ENCODE results near the gene ELL. TPM values are rescaled to one million over a fixed set of nuclear protein-coding genes. Genes with fewer than 3 reads are reported as not detected.

Gene ELL
- total RNA-seq, 1 donor = 19.9 TPM

DNA sequence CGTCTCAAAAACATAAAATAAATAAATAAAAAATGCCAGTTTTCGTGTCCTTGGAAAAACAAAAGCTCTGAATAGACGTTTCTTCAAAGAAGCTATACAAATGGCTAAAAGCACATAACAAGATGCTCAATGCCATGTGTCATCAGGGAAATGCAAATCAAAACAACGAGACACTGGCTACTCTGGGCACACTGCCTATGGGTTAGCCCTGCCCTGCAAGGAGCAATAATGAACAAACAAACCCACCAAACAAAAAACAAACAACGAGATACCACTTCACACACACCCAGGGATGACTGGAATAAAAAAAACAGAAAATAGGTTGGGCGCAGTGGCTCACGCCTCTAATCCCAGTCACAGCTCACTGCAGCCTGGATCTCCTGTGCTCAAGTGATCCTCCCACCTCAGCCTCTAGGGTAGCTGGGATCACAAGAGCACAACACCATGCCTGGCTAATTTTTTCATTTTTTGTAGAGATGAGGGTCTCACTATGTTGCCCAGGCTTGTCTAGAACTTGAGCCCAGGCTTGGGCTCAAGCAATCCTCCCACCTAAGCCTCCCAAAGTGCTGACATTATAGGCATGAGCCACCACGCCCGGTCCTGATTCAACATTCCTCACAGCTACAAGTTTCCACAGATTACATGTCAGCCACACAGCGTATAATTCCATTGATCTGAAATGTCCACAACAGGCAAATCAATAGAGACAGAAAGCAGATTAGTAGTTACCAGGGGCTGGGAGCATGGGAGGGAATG is 68.4 kb downstream of the ELL start:
- H3K4me3 ChIP-seq (ENCODE audit: low read depth, low read length) = no peak overlapping the region
- TF ChIP-seq, protein P1, sequence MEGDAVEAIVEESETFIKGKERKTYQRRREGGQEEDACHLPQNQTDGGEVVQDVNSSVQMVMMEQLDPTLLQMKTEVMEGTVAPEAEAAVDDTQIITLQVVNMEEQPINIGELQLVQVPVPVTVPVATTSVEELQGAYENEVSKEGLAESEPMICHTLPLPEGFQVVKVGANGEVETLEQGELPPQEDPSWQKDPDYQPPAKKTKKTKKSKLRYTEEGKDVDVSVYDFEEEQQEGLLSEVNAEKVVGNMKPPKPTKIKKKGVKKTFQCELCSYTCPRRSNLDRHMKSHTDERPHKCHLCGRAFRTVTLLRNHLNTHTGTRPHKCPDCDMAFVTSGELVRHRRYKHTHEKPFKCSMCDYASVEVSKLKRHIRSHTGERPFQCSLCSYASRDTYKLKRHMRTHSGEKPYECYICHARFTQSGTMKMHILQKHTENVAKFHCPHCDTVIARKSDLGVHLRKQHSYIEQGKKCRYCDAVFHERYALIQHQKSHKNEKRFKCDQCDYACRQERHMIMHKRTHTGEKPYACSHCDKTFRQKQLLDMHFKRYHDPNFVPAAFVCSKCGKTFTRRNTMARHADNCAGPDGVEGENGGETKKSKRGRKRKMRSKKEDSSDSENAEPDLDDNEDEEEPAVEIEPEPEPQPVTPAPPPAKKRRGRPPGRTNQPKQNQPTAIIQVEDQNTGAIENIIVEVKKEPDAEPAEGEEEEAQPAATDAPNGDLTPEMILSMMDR (IDR thresholded peaks at IDR 0.05; ENCODE audit: insufficient read depth, low read depth, low read length) = no peak
- peak; percentile 53 for DNase-seq (ENCODE audit: low read depth)

DNA sequence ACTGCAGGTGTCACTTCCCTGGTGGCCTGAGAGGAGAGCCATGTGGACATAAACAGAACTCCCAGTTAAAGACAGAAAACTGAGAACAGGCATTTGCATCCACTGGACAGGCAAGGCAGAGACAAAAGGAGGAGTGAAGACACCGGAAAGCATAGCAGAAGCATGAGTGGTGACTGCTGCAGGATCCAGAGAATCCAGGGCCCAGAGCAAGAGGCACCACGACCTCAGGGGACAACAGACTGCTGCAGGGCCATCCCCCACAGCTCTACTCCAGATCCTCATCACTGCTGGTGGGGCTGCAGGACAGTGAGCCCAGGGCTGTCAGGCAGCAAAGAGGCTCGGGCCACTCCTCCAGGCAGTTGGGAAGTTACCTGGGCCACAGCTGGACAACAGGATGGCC is 69.5 kb downstream of the ELL start:
- H3K4me3 ChIP-seq (ENCODE audit: low read depth, low read length) = no peak overlapping the region
- DNase-seq (ENCODE audit: low read depth) = no peak
- TF ChIP-seq, protein P1 (IDR thresholded peaks at IDR 0.05; ENCODE audit: insufficient read depth, low read depth, low read length) = no peak

DNA sequence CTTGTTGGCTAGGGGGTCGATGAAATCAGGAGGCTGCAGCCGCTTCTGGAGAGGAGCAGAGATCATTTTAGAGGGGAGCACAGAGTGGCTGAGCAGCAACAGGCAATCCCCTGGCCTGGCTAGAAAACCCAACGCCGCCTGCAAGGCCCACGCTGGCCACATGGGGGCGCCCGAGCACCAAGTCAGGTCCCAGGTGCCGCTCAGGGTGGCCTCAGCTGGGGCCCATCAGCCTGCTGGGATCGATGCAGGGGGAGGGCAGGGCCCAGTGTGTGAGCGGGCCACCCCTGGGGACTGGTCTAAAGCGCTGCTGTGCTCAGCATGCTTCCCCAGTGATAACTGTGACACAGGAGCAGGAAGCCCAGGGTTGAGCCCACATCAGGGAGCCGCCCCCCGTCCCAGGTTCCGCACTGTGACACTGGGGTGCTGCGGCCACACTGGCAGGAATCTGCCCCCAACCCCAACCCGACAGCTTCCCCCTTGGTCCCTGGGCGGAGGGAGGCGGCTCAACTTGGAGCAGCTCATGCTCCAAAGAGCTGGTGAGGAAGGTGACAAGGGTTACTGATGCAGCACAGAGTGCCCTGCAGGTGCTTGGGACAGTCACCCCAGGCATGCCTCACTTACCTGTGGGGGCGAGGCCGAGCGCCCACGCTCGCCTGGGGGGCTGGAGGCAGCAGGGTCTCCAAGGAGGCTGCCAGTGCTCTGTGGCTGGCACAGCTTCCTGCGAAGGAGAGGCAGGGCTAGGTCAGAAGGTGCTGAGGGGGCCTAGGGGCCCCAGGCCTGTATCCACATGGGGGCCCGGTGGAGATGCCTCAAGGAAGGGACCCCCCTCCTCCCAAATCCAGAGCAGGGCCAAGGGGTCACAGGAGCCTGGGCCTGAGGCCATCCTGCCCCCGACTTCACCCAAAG is 70.7 kb downstream of the ELL start:
- H3K4me3 ChIP-seq (ENCODE audit: low read depth, low read length) = no peak overlapping the region
- peak; percentile 80 for DNase-seq (ENCODE audit: low read depth)
- TF ChIP-seq, protein P1 (IDR thresholded peaks at IDR 0.05; ENCODE audit: insufficient read depth, low read depth, low read length) = peak; percentile 97

DNA sequence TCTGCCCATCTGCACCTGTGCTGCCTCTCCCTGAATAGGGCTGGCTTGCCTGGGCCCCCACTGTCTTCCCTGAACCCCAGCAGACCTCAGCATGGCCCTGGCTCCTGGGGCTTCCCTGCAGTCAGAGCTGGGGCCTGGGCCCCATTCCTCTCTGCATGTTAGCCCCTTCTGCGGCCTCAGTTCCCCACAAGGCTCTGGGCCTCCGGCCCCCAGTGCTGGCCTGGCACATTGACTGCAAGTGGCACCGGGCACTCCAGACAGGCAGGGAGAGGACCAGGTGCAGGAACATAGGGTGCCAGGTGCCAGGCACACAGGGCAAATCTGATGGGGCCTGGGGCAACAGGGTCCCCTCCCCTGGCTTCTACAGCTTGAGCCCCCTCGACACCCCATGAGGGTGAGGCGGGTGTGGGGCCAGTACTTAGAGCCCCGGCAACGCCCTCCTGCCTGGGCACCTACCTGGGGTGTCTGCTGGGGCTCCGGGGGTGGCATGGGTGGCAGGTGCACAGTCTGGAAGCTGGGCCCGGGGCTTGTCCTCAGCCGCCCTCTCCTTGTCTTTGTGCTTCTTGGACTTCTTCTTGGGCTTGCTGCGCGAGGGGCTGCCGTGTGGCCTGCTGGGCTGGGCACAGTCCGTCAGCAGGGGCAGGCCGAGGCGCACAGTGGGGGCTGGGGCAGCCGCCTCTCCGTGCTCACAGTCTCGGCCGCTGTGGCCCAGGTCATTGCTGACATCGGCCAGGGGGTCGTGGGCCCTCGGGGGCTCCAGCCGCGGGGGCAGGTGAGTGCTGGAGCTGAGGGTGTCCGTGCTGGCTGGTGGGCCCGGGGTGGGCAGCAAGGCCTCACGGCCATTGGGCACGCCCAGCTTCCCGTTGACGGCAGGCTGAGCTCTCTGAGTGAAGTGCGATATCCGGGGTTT is 71.6 kb downstream of the ELL start:
- no peak for DNase-seq (ENCODE audit: low read depth)
- TF ChIP-seq, protein P1 (IDR thresholded peaks at IDR 0.05; ENCODE audit: insufficient read depth, low read depth, low read length) = no peak
- H3K4me3 ChIP-seq (ENCODE audit: low read depth, low read length) = no peak overlapping the region

DNA sequence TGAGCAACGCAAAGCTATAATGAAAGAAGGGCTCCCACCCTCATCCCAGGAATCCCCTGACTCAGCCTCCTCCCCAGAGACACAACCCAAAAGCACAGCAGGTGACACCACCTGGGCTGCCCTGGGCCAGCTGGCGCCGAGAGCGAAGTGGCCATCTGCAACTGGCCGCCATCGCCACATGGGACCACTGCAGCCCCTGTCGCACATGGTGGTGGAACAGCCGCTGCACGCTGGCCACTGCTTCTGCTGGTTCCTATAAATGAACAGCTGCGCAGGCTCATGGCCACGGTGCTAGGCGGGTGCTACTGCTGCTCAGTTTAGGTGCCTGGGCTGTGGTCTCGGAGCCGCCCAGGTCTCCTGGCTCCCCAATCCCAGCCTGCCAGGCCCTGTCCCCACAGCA is 72.3 kb downstream of the ELL start:
- DNase-seq (ENCODE audit: low read depth) = no peak
- TF ChIP-seq, protein P1 (IDR thresholded peaks at IDR 0.05; ENCODE audit: insufficient read depth, low read depth, low read length) = no peak
- no peak overlapping the region for H3K4me3 ChIP-seq (ENCODE audit: low read depth, low read length)

DNA sequence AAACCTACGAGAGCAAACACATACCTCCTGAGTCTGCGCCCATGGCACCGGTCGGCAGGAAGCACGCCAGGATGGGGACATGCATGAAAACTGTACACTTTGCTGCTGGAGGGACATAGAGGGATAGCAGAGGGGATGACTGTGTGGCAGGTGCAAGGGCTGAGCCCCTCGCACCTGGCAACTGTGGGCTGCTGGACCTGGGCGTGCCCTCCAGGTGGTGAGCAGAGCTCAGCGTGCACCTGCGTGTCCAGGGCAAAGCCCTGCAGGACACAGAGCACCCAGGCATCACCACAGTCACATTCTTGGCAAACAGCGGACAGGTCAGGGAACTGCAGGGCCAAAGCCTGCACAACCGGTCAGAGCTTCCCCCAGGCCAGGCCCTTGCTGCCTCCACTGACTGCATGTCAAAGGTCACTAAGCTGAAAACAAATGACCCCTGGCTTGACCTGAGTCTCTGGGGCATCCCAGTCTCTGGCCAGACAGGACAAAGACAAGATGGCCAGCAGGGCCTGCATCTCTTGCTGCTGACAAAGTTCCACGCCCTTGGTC is 75.0 kb downstream of the ELL start:
- no peak for DNase-seq (ENCODE audit: low read depth)
- no peak overlapping the region for H3K4me3 ChIP-seq (ENCODE audit: low read depth, low read length)
- TF ChIP-seq, protein P1 (IDR thresholded peaks at IDR 0.05; ENCODE audit: insufficient read depth, low read depth, low read length) = no peak

All from fibroblast of villous mesenchyme (primary cell).